GM18858 (cell line): ENCODE measurements around the gene PRPSAP2.

Experiments used
- ATAC-seq: cut with Tn5 transposase; IDR thresholded peaks from one replicate; pipeline ENCODE4 v1.9.1; 2021; ENCODE audit not compliant: unreplicated experiment

The PRPSAP2 gene

GRCh38 chr17:18978050-18978449 is 120.1 kb downstream of the PRPSAP2 start:
- no peak for ATAC-seq

- ATAC-seq: no peak
Measured at GRCh38 chr17:18978655-18979054, 120.7 kb downstream of the PRPSAP2 start.
